Dedifferentiated amniotic fluid mesenchymal stem cell (primary cell): Measurements from ENCODE around the gene TLN1.

Source experiments
- DNase-seq: peaks from one replicate; pipeline ENCODE4 v3.0.0-alpha.2; 2016; ENCODE audit errors: extremely low spot score

Gene TLN1

GRCh38 chr9:35664531-35665470, 67.2 kb downstream of the TLN1 start, which contains the start of gene ARHGEF39:
ARHGEF39 (minus strand) TSS chr9:35665195; CDS start chr9:35665169, 26 bp downstream.
- DNase-seq = peak; percentile 62

DNA sequence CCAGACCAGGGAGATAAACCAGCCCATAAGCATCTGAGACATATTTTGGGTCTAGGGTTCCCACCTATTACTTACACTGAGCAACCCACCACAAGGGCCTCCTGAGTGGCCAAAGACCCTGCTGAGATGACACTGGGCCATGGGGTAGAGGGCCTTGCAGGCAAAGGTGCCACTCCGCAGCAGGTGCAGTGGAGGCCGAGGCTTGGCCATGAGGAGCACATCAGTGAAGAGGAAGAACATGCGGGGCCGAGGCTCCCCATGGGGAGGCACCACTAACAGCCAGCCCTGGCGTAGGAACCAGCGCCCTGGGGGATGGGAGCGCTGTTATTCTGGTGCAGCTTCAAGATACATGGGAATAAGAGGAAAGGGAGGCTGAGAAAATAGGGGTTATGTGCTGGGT, 69.6 kb downstream of the TLN1 start:
- no peak for DNase-seq

GRCh38 chr9:35661756-35662350, 70.1 kb downstream of the TLN1 start:
- DNase-seq = no peak

DNA sequence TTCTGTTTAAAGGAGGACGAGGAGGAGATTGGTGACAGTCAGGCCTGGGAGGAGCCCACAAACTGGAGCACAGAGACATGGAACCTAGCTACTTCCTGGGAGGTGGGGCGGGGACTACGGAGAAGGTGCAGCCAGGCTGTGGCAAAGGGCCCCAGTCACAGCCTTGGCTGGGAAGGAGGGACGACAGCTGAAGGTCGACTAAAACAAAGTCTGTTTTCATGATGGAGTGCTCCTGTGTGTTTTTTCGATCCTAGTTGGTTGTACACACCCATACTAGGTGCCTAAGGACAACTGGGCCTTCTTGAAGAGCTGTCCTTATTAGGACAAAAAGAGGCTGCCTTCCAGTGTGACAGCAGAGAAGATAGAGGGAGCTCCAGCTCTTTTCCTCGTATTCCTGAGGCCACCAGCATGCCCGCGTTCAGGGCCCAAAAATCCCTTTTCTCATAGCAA, 71.0 kb downstream of the TLN1 start:
- peak; percentile 33 for DNase-seq

- DNase-seq = no peak
Observed at GRCh38 chr9:35659340-35659739, 72.7 kb downstream of the TLN1 start.

DNA sequence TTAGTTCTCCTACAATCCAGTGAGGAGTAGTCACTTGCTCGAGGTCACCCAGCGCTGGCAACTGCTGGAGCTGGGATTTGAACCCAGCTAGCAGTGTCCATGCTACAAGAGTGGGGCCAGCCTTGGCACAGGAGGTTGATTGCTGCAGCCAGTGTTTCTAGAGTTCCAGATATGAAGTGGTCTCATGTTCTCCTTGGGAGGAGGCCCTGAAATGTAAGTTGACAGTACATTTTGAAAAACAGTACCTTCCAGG, 73.1 kb downstream of the TLN1 start:
- DNase-seq = no peak

DNA sequence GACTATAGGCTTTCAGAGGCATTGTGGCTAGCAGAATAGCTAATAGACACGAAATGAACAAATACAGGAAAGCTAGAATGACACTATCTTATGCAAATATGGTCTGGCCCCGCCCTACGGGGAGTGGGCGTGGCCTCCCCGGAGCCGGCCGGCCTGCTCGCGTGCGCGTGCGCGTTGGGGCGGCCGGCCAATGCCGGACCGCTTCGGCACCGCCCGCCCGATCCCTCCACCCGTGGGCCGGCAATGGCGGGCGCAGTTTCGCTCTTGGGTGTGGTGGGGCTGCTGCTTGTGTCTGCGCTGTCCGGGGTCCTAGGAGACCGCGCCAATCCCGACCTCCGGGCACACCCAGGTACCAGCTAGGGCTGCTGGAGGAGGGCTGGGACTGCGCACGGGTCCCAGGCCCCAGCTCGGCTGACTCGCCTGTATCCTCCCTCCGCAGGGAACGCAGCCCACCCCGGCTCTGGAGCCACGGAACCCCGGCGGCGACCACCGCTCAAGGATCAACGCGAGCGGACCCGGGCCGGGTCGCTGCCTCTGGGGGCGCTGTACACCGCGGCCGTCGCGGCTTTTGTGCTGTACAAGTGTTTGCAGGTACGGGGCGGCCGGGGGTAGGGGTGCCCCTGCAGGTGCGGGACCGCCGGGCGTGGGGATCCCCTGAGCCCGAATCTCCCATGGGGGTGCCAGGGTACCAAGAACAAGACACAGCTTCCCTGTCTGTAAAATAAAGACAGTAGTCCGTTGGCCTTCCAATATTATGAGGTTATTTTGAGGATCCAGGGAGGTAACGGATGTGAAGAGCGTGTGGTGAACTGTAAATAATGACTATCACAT, 73.6 kb downstream of the TLN1 start, which contains the start of gene CCDC107:
TSS of gene CCDC107 (plus strand) at position 156 of the 831 bp plus-strand sequence. CDS start at position 244, 88 bp downstream.
- DNase-seq = peak; percentile 72

- DNase-seq = peak; percentile 99
Observed at GRCh38 chr9:35657546-35658136, 74.4 kb downstream of the TLN1 start, which contains the start of gene RMRP. RMRP (minus strand) TSS chr9:35658019.

GRCh38 chr9:35656831-35657545, 75.0 kb downstream of the TLN1 start:
- DNase-seq = no peak

DNA sequence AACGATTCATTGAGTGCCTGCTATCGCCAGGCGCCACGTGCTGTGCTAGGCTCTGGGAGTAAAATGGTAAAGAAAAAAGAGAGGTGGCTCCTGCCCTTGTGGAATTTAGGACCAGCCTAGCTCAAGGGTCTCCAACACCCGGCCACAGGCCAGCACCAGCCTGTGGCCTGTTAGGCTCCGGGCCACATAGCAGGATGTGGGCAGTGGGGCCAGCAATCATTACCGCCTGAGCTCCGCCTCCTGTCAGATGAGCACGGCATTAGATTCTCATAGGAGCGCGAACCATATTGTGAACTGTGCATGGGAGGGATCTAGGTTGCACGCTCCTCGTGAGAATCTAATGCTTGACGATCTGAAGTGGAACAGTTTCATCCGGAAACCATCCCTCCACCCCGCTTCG, 75.6 kb downstream of the TLN1 start:
- no peak for DNase-seq

GRCh38 chr9:35653611-35654010, 78.4 kb downstream of the TLN1 start:
- DNase-seq = no peak

GRCh38 chr9:35652829-35653209, 79.2 kb downstream of the TLN1 start:
- no peak for DNase-seq

GRCh38 chr9:35651956-35652828, 79.8 kb downstream of the TLN1 start:
- DNase-seq = no peak

GRCh38 chr9:35650341-35651158, 81.4 kb downstream of the TLN1 start, which contains the start of gene SIT1:
SIT1 (minus strand) TSS chr9:35650931; CDS start chr9:35650853, 78 bp downstream.
- DNase-seq = no peak

DNA sequence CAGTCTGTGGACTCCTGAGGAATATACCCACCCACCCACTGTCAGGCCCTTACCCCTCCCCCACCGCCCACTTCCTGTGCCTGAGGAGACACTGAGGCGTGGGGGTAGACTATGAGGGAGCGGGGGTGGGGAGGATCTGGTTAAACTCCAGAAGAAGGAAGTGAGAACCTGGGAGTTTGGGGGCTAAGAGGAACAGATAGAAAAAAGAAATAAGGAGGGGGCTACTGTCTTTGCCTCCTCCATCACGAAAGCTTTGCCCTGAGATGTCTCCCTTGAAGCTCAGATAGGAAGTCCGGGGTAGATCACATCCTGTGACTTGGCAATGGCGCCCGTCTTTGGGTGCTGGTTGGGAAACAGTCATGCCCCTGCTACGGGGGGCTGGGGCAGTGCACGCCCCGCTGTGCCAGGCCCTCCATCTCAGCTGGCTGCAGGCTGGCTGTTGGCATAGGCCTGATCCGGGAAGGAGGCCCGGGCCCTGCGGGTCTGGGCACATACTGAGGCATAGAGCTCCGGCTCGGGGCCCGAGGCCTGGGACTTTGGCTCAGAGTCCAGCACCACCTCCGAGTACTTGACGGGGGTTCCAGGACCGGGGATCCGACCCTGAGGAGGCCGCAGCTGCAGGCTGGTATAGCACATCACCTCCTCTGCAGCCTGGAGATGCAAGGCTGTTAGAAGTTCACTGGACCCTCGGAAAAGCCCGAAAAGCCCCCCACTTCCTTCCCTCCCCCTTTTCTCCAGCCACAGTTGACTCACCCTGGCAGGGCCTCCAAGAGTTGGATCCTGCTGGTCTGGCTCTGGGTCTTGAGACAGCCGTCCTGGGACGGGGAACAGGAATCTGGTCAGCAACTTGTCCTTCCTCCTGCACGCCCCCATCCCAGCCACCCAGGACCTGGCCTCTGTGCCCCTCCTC, 82.3 kb downstream of the TLN1 start:
- DNase-seq = no peak
